SK-N-MC (cell line): ENCODE results near the gene DGKZ.

Source experiments
- EZH2 ChIP-seq: fragments of 200-600 bp; sonication (generic); IDR thresholded peaks from one replicate; pipeline ENCODE4 v1.6.1; 2017; ENCODE audit warnings: antibody characterized with exemption
- POLR2AphosphoS5 ChIP-seq: IDR thresholded peaks from 2 replicates; pipeline ENCODE4 v1.6.1; 2012; ENCODE audit warnings: mild to moderate bottlenecking, low read depth, low read length, borderline replicate concordance

GRCh38 chr11:46359953-46360352 lies 12.7 kb downstream of the DGKZ start:
- no peak for TF ChIP-seq POLR2AphosphoS5
- TF ChIP-seq EZH2, result no peak
